GM12878 (cell line): ENCODE results near the gene CEP83. TPM values are rescaled to one million over a fixed set of nuclear protein-coding genes. Genes with fewer than 3 reads are reported as not detected.

ENCODE experiments used
- CHD1 ChIP-seq: IDR thresholded peaks from 2 replicates; pipeline ENCODE4 v1.6.1; 2012; ENCODE audit warnings: low read depth, low read length, improper control_type of control experiment
- DPF2 ChIP-seq: fragments of 450-650 bp; IDR thresholded peaks from 2 replicates; pipeline ENCODE4 v1.6.1; 2017; ENCODE audit warnings: mild to moderate bottlenecking
- EED ChIP-seq: sonication (generic); IDR thresholded peaks from 2 replicates; pipeline ENCODE4 v1.6.1; 2016; ENCODE audit warnings: antibody characterized with exemption, low read depth
- ETV6 ChIP-seq, 2 experiments: fragments of 450-650 bp in 1 of 2; IDR thresholded peaks in 1 of 2; conservative IDR thresholded peaks in 1 of 2; 2 replicates each; pipeline ENCODE4 v1.6.1; 2014; ENCODE audit warnings: antibody characterized with exemption in 1 of 2, borderline replicate concordance in 1 of 2, low read depth in 1 of 2, mild to moderate bottlenecking in 1 of 2, moderate library complexity in 1 of 2
- FOXM1 ChIP-seq: IDR thresholded peaks from 2 replicates; pipeline ENCODE4 v1.6.1; 2012; ENCODE audit warnings: low read depth, mild to moderate bottlenecking, inconsistent platforms, low read length, moderate library complexity
- GATAD2B ChIP-seq: fragments of 450-650 bp; conservative IDR thresholded peaks from 2 replicates; pipeline ENCODE4 v1.6.1; 2017; ENCODE audit warnings: low read depth, mild to moderate bottlenecking, moderate library complexity
- MEF2B ChIP-seq: fragments of 450-650 bp; IDR thresholded peaks from 2 replicates; pipeline ENCODE4 v1.6.1; 2018; ENCODE audit warnings: mild to moderate bottlenecking, moderate library complexity; ENCODE audit not compliant: partially characterized antibody, poor library complexity, severe bottlenecking
- NRF1 ChIP-seq: conservative IDR thresholded peaks from 2 replicates; pipeline ENCODE4 v1.6.1; 2011; ENCODE audit warnings: mild to moderate bottlenecking, low read depth, low read length, improper control_type of control experiment
- RFX5 ChIP-seq: IDR thresholded peaks from 2 replicates; pipeline ENCODE4 v1.6.1; 2011; ENCODE audit warnings: low read depth, low read length, improper control_type of control experiment
- ZNF274 ChIP-seq: IDR thresholded peaks from one replicate; pipeline ENCODE4 v1.8.0; 2011; ENCODE audit not compliant: insufficient read length, insufficient read depth
- ZNF384 ChIP-seq: IDR thresholded peaks from 2 replicates; pipeline ENCODE4 v1.6.1; 2012; ENCODE audit warnings: low read depth, mild to moderate bottlenecking, low read length, improper control_type of control experiment, borderline replicate concordance
- polyA plus RNA-seq, 11 experiments: library from polyadenylated mRNA; depleted of rRNA in 4 of 11; unstranded in 6 of 11; stranded (reverse) in 5 of 11; fragments of >200 nt; fragmentation: Nextera tagmentation in 4 of 11; fragmentation: Illumina TruSeq in 1 of 11; extraction: Ambion mirVana in 4 of 11; extraction: Trizol in 1 of 11; gene quantifications; 1 replicate in 1 of 11; 2 replicates in 10 of 11; pipeline versions ENCODE4 v1.2.1 to v1.2.3, GENCODE V29; 2011 to 2016; ENCODE audit warnings: inconsistent platforms in 2 of 11, missing spikeins in 2 of 11, low read depth in 1 of 11
- total RNA-seq, 4 experiments: library from RNA; depleted of rRNA in 3 of 4; stranded (reverse); fragments of >200 nt in 3 of 4; fragmentation: Illumina TruSeq in 1 of 4; extraction: Trizol in 1 of 4; gene quantifications; 2 replicates each; pipeline versions ENCODE4 v1.2.1 to v1.2.3, GENCODE V29; 2013 to 2021
- TF ChIP-seq, protein P1 (sequence below): fragments of 450-650 bp; formaldehyde crosslinking; IDR thresholded peaks from 2 replicates; pipeline ENCODE4 v1.5.0; 2022; ENCODE audit warnings: mild to moderate bottlenecking, missing genetic modification characterization

Gene CEP83
- total and polyA plus RNA-seq, 10 of the 15 experiments (the other 5 are each of a cell fraction or from before 2014, with no cell fraction given), result 4.3 to 39.0 (median 22.5) TPM

- TF ChIP-seq, protein P1, sequence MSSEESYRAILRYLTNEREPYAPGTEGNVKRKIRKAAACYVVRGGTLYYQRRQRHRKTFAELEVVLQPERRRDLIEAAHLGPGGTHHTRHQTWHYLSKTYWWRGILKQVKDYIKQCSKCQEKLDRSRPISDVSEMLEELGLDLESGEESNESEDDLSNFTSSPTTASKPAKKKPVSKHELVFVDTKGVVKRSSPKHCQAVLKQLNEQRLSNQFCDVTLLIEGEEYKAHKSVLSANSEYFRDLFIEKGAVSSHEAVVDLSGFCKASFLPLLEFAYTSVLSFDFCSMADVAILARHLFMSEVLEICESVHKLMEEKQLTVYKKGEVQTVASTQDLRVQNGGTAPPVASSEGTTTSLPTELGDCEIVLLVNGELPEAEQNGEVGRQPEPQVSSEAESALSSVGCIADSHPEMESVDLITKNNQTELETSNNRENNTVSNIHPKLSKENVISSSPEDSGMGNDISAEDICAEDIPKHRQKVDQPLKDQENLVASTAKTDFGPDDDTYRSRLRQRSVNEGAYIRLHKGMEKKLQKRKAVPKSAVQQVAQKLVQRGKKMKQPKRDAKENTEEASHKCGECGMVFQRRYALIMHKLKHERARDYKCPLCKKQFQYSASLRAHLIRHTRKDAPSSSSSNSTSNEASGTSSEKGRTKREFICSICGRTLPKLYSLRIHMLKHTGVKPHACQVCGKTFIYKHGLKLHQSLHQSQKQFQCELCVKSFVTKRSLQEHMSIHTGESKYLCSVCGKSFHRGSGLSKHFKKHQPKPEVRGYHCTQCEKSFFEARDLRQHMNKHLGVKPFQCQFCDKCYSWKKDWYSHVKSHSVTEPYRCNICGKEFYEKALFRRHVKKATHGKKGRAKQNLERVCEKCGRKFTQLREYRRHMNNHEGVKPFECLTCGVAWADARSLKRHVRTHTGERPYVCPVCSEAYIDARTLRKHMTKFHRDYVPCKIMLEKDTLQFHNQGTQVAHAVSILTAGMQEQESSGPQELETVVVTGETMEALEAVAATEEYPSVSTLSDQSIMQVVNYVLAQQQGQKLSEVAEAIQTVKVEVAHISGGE (CRISPR knock-in tag), result no peak
- TF ChIP-seq ZNF384, result no peak
- TF ChIP-seq FOXM1, result peak; percentile 64; the same call in 1 of the 2 replicates
- no peak for TF ChIP-seq RFX5
- no peak for TF ChIP-seq NRF1
- TF ChIP-seq DPF2, result peak; percentile 80
- TF ChIP-seq CHD1, result no peak
- no peak for TF ChIP-seq MEF2B
- no peak; a peak in 1 of 4 replicates for TF ChIP-seq ETV6 (conservative IDR thresholded peaks at IDR 0.05 in 1 of 2, IDR thresholded peaks at IDR 0.05 in 1 of 2; ENCODE audit: borderline replicate concordance in 1 of 2, low read depth in 1 of 2)
- TF ChIP-seq ZNF274, result no peak
- TF ChIP-seq EED, result peak; percentile 98
- peak; percentile 50; the same call in 1 of the 2 replicates for TF ChIP-seq GATAD2B
Measured at GRCh38 chr12:94305130-94305957, 154.3 kb downstream of the CEP83 start (continued).
